Measurements from ENCODE around the gene NDUFB11. TPM values are rescaled to one million over a fixed set of nuclear protein-coding genes. Genes with fewer than 3 reads are reported as not detected.

The NDUFB11 gene
- total and polyA plus RNA-seq, 2 donors (not counting 3 experiments of a cell fraction or from before 2014, with no cell fraction given): 65.2 to 88.0 TPM

DNA sequence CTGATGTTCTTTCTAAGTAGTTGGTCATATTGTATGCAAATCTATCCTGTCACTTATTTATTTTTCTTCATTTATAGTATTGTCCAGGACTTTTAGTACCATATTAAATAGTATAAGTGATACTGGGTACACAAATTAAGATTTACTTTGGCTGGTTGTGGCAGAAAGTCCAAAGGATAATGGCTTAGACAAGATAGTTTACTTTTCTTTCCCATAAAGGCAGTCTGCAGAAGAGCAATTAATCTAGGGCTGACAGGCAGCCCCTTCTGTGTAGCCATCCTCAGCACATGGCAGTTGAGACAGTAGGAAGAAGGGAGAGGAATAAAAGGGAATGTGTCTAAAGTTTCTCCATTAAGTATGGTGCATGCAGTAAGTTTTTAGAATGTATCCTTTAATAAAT, 6.9 kb upstream of the NDUFB11 start:
- POLR2A ChIA-PET: no interaction called here
- peaks cover 77% of the 10 kb centered on the region for H3K79me2 ChIP-seq (ENCODE audit: control insufficient read depth, insufficient read depth, low read length)
- no peak for DNase-seq (ENCODE audit: low read depth, low spot score)
- no peaks in the 10 kb centered on the region for H4K20me1 ChIP-seq (replicated peaks; ENCODE audit: control insufficient read depth, extremely low read depth, insufficient read depth, low read length)
- H3K9me3 ChIP-seq (replicated peaks; ENCODE audit: control insufficient read depth, insufficient read depth, low read length): no peaks in the 10 kb centered on the region
- H3K27ac ChIP-seq (ENCODE audit: insufficient read depth, low read depth, low read length): no peak overlapping the region
- H3K4me2 ChIP-seq (ENCODE audit: insufficient read depth, low read length): no peak overlapping the region
- TF ChIP-seq POLR2A (IDR thresholded peaks at IDR 0.05; ENCODE audit: low read depth, low read length) (no peak), JUN (IDR thresholded peaks at IDR 0.05; ENCODE audit: borderline replicate concordance, insufficient read depth, insufficient read length, low read depth) (no peak), MYC (IDR thresholded peaks at IDR 0.05; ENCODE audit: low read depth, low read length) (no peak), EZH2 (IDR thresholded peaks at IDR 0.05; ENCODE audit: borderline replicate concordance, low read depth, low read length, severe bottlenecking) (no peak), POLR2AphosphoS5 (IDR thresholded peaks at IDR 0.05; ENCODE audit: insufficient read depth, low read depth, low read length) (no peak), MAX (IDR thresholded peaks at IDR 0.05; ENCODE audit: insufficient read depth, insufficient read length) (no peak), CTCF (IDR thresholded peaks at IDR 0.05; ENCODE audit: extremely low read depth in 1 of 2, insufficient read depth in 1 of 2, low read depth in 1 of 2, low read length in 2 of 2) (no peak), GATA2 (IDR thresholded peaks at IDR 0.05; ENCODE audit: insufficient read depth, insufficient read length, low read depth, low read length) (no peak), FOS (IDR thresholded peaks at IDR 0.05; ENCODE audit: borderline replicate concordance, insufficient read depth, low read length) (no peak)
- CTCF ChIA-PET: no interaction called here
- no peaks in the 10 kb centered on the region for H3K27me3 ChIP-seq (ENCODE audit: control insufficient read depth in 2 of 2, insufficient read depth in 2 of 2, low read length in 2 of 2)
- no peak overlapping the region for H3K9ac ChIP-seq (replicated peaks; ENCODE audit: extremely low read depth, insufficient read depth, low read length)
- H2AFZ ChIP-seq (ENCODE audit: low read depth, low read length): no peak overlapping the region
- dilution Hi-C loops (cut with MboI; ENCODE audit: extremely low pct_ligation_motif_present, low sequenced_read_pairs): no loop called here
- no TSS peak for BruUV-seq (replicated peaks)
- peaks cover 4% of the 10 kb centered on the region for H3K4me1 ChIP-seq (ENCODE audit: control insufficient read depth, extremely low read depth, insufficient read depth, low read length)
- no peak overlapping the region for H3K4me3 ChIP-seq (replicated peaks in 1 of 3; ENCODE audit: insufficient read depth in 1 of 3, low read depth in 1 of 3, low read length in 3 of 3)
- H3K9me1 ChIP-seq (replicated peaks; ENCODE audit: control insufficient read depth, extremely low read depth, insufficient read depth, low read length): no peaks in the 10 kb centered on the region
- FAIRE-seq: no peak
- intact Hi-C loops (cut with micrococcal nuclease): no loop called here
- H3K36me3 ChIP-seq (ENCODE audit: control insufficient read depth in 2 of 2, extremely low read depth in 1 of 2, insufficient read depth in 2 of 2, low read length in 2 of 2): no peaks in the 10 kb centered on the region
